Tibial nerve (tissue), 3 donors: Measurements from ENCODE around the gene SNX25.

Experiments used
- CTCF ChIP-seq, 5 experiments: fragments of 200-600 bp in 3 of 5; fragments of 450-650 bp in 2 of 5; sonication (generic) in 3 of 5; IDR thresholded peaks; one replicate each; pipeline ENCODE4 v1.5.1; 2016 to 2019; ENCODE audit warnings: antibody characterized with exemption in 5 of 5, mild to moderate bottlenecking in 3 of 5, moderate library complexity in 2 of 5
- POLR2A ChIP-seq, 2 donors: fragments of 450-650 bp; IDR thresholded peaks; one replicate each; pipeline ENCODE4 v1.6.1; 2017; ENCODE audit warnings: antibody characterized with exemption in 2 of 2, mild to moderate bottlenecking in 2 of 2, moderate library complexity in 2 of 2

DNA sequence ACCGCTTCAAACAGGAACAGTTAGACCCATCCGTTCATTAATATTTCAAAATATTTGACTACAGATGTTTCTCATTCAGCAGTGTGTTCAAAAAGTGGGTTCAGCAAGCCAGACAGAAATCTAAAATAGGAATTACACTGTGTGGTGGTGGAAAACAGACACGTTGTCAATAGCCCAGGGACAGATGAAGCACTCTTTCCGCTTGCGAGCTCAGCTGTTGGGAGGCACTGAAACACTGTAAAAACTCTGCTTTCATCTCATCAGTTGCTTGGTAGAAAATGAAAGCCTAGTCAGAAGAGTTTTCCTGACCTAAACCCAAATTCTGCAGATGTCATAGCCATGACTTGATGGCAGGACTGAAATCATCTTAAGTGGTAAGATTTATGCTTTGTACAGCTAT is 147.8 kb downstream of the SNX25 start:
- TF ChIP-seq CTCF (IDR thresholded peaks at IDR 0.05) (no peak), POLR2A (IDR thresholded peaks at IDR 0.05) (no peak)
